ENCODE measurements around the gene ZSCAN5C. TPM values are rescaled to one million over a fixed set of nuclear protein-coding genes. Genes with fewer than 3 reads are reported as not detected.
"Not testable (repeated sequence)": the region's sequence is repeated elsewhere in the genome, so short reads cannot be mapped to it uniquely, and the experiment has no call there.

Gene ZSCAN5C
- total RNA-seq, 1 experiment from 2014 or later = not detected

- Histone ChIP-seq H3F3A (ENCODE audit: insufficient read depth, low read depth) (no peaks in the 10 kb centered on the region), H3K27ac (no peak overlapping the region), H3K9me3 (ENCODE audit: insufficient read depth, low read depth) (no peaks in the 10 kb centered on the region; the same call in 1 of the 2 replicates), H3K4me1 (replicated peaks; ENCODE audit: insufficient read depth) (no peaks in the 10 kb centered on the region), H3K79me2 (ENCODE audit: low read depth) (no peaks in the 10 kb centered on the region), H2AFZ (no peak overlapping the region), H3K9me2 (ENCODE audit: insufficient read depth) (no peaks in the 10 kb centered on the region), H3K27me3 (ENCODE audit: insufficient read depth, low read depth) (peaks cover 75% of the 10 kb centered on the region), H3K4me3 (no peak overlapping the region), H3K4me2 (no peak overlapping the region), H4K20me1 (ENCODE audit: insufficient read depth) (no peaks in the 10 kb centered on the region; the same call in 1 of the 2 replicates), H3K36me3 (ENCODE audit: low read depth) (no peaks in the 10 kb centered on the region)
- no TSS peak for BruUV-seq (replicated peaks)
- CTCF ChIA-PET = no interaction called here
- no peak for DNase-seq
- intact Hi-C loops (cut with micrococcal nuclease; ENCODE audit: unreplicated experiment) = no loop called here
- POLR2A ChIA-PET (ENCODE audit: unreplicated experiment) = no interaction called here
- TF ChIP-seq EZH2 (IDR thresholded peaks at IDR 0.05; ENCODE audit: low read depth) = no peak
- TF ChIP-seq, protein P1, sequence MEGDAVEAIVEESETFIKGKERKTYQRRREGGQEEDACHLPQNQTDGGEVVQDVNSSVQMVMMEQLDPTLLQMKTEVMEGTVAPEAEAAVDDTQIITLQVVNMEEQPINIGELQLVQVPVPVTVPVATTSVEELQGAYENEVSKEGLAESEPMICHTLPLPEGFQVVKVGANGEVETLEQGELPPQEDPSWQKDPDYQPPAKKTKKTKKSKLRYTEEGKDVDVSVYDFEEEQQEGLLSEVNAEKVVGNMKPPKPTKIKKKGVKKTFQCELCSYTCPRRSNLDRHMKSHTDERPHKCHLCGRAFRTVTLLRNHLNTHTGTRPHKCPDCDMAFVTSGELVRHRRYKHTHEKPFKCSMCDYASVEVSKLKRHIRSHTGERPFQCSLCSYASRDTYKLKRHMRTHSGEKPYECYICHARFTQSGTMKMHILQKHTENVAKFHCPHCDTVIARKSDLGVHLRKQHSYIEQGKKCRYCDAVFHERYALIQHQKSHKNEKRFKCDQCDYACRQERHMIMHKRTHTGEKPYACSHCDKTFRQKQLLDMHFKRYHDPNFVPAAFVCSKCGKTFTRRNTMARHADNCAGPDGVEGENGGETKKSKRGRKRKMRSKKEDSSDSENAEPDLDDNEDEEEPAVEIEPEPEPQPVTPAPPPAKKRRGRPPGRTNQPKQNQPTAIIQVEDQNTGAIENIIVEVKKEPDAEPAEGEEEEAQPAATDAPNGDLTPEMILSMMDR (conservative IDR thresholded peaks at IDR 0.05) = no peak
These were observed 11.0 kb upstream of the ZSCAN5C start for GRCh38 chr19:56191115-56191514.

DNA sequence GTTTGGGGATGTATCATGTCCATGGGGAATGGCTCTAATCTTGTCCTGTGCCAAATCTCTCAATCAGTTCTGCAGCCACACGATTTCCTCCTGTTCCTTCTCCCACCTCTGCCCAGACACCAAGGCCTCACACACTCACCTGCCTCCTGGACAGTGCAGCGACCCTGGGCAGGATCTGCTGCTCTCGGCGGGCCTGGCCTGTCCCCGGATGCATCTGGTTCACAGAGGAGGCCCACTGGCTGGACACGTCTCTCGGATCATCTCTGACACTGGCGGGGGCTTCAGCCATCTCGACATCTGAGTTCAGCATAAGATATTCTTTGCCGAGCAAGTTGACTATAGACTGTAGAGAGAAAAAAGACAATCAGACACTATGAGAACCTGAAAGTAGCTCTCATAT, 10.4 kb upstream of the ZSCAN5C start:
- Histone ChIP-seq H3K4me2 (no peak overlapping the region), H3K79me2 (ENCODE audit: low read depth) (no peaks in the 10 kb centered on the region), H3K9me3 (ENCODE audit: insufficient read depth, low read depth) (no peaks in the 10 kb centered on the region; the same call in 1 of the 2 replicates), H3F3A (ENCODE audit: insufficient read depth, low read depth) (no peaks in the 10 kb centered on the region), H3K4me3 (no peak overlapping the region), H3K9me2 (ENCODE audit: insufficient read depth) (no peaks in the 10 kb centered on the region), H2AFZ (no peak overlapping the region), H4K20me1 (ENCODE audit: insufficient read depth) (no peaks in the 10 kb centered on the region; the same call in 1 of the 2 replicates), H3K27me3 (ENCODE audit: insufficient read depth, low read depth) (peaks cover 78% of the 10 kb centered on the region), H3K36me3 (ENCODE audit: low read depth) (no peaks in the 10 kb centered on the region), H3K4me1 (replicated peaks; ENCODE audit: insufficient read depth) (no peaks in the 10 kb centered on the region), H3K27ac (no peak overlapping the region)
- CTCF ChIA-PET = no interaction called here
- intact Hi-C loops (cut with micrococcal nuclease; ENCODE audit: unreplicated experiment) = no loop called here
- no peak for DNase-seq
- no TSS peak for BruUV-seq (replicated peaks)
- TF ChIP-seq, protein P1 (conservative IDR thresholded peaks at IDR 0.05) = no peak
- no peak for TF ChIP-seq EZH2 (IDR thresholded peaks at IDR 0.05; ENCODE audit: low read depth)
- POLR2A ChIA-PET (ENCODE audit: unreplicated experiment) = no interaction called here

GRCh38 chr19:56193981-56194640, 8.0 kb upstream of the ZSCAN5C start:
- no peaks in the 10 kb centered on the region; the same call in 1 of the 2 replicates for H3K9me3 ChIP-seq (ENCODE audit: insufficient read depth, low read depth)
- no peak overlapping the region for H2AFZ ChIP-seq
- H3K36me3 ChIP-seq (ENCODE audit: low read depth) = no peaks in the 10 kb centered on the region
- no peak for DNase-seq
- no peaks in the 10 kb centered on the region for H3K4me1 ChIP-seq (replicated peaks; ENCODE audit: insufficient read depth)
- intact Hi-C loops (cut with micrococcal nuclease; ENCODE audit: unreplicated experiment) = no loop called here
- no TSS peak for BruUV-seq (replicated peaks)
- H3F3A ChIP-seq (ENCODE audit: insufficient read depth, low read depth) = no peaks in the 10 kb centered on the region
- peaks cover 88% of the 10 kb centered on the region for H3K27me3 ChIP-seq (ENCODE audit: insufficient read depth, low read depth)
- H3K4me2 ChIP-seq = no peak overlapping the region
- TF ChIP-seq EZH2 (IDR thresholded peaks at IDR 0.05; ENCODE audit: low read depth) = no peak
- TF ChIP-seq, protein P1 (conservative IDR thresholded peaks at IDR 0.05) = no peak
- no peaks in the 10 kb centered on the region; the same call in 1 of the 2 replicates for H4K20me1 ChIP-seq (ENCODE audit: insufficient read depth)
- no peaks in the 10 kb centered on the region for H3K9me2 ChIP-seq (ENCODE audit: insufficient read depth)
- no peak overlapping the region for H3K27ac ChIP-seq
- no peaks in the 10 kb centered on the region for H3K79me2 ChIP-seq (ENCODE audit: low read depth)
- ChIA-PET CTCF (interaction anchor here (0.6 kb wide), 1 partner anchor 124 kb away, joined by 5 read pairs; no protein-coding TSS in a partner anchor), POLR2A (ENCODE audit: unreplicated experiment) (no interaction called here)
- H3K4me3 ChIP-seq = no peak overlapping the region

DNA sequence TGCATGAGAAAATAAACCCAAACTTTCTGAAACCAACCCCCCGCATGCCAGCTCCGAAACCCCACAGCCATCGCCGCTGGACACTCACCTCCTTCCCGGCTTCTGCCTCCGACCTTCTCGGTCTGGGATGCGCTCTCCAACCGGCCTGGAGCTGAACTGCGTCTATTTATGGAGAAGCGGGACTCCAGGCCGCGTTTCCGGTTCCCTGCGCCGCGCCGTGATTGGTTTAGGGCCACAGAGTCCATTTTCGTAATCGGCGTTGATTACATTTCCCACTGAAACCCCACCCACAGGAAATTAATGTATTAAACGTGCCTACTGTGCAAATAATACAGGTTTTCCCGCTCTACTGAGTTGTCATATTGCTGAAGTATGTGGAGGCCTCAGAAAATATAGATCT, 4.4 kb upstream of the ZSCAN5C start, which contains the start of gene ZSCAN5B:
Gene ZSCAN5B (minus strand): TSS at position 138 of the 400 bp plus-strand sequence. CDS start 4,731 bp downstream, outside the sequence.
- POLR2A ChIA-PET (ENCODE audit: unreplicated experiment); H3K9me2 ChIP-seq (ENCODE audit: insufficient read depth); H3K79me2 ChIP-seq (ENCODE audit: low read depth); H3K36me3 ChIP-seq (ENCODE audit: low read depth); BruUV-seq (replicated peaks); DNase-seq; H3K4me2 ChIP-seq; H3F3A ChIP-seq (ENCODE audit: insufficient read depth, low read depth); H2AFZ ChIP-seq; intact Hi-C loops (cut with micrococcal nuclease; ENCODE audit: unreplicated experiment); H3K27ac ChIP-seq; H3K4me1 ChIP-seq (replicated peaks; ENCODE audit: insufficient read depth); H3K4me3 ChIP-seq; H4K20me1 ChIP-seq (ENCODE audit: insufficient read depth); H3K9me3 ChIP-seq (ENCODE audit: insufficient read depth, low read depth): not testable (repeated sequence)
- peaks cover 90% of the 10 kb centered on the region for H3K27me3 ChIP-seq (ENCODE audit: insufficient read depth, low read depth)
- CTCF ChIA-PET = interaction anchor here (0.8 kb wide), 1 partner anchor 101 kb away, joined by 4 read pairs; no protein-coding TSS in a partner anchor
